ENCODE measurements around the gene CDC73. TPM values are rescaled to one million over a fixed set of nuclear protein-coding genes. Genes with fewer than 3 reads are reported as not detected.

CDC73 gene
- total and polyA plus RNA-seq, 9 of the 15 experiments (the other 6 are each of a cell fraction or from before 2014, with no cell fraction given), result 19.0 to 61.7 (median 30.1) TPM

- TF ChIP-seq ZNF316 (IDR thresholded peaks at IDR 0.05), result no peak
- TF ChIP-seq MED1 (CRISPR knock-in tag; IDR thresholded peaks at IDR 0.05; ENCODE audit: borderline replicate concordance), result no peak
- 0 out of 6 replicates have a peak, but pooled peaks of 1 of the 3 experiments have one; percentile 42 for TF ChIP-seq ZBTB11 (CRISPR knock-in tag; IDR thresholded peaks at IDR 0.05)
- no peak for TF ChIP-seq NR2C2 (CRISPR knock-in tag; IDR thresholded peaks at IDR 0.05)
- peak; percentile 57; the same call in 1 of the 2 replicates for TF ChIP-seq NR2C2 (tag; IDR thresholded peaks at IDR 0.05)
- TF ChIP-seq ZNF586 (CRISPR knock-in tag; conservative IDR thresholded peaks at IDR 0.05), result no peak
- TF ChIP-seq CBFA2T3 (IDR thresholded peaks at IDR 0.05), result peak; percentile 61
Observed at GRCh38 chr1:193113992-193114332, 7.9 kb upstream of the CDC73 start (continued).

GRCh38 chr1:193114485-193115095 lies 7.2 kb upstream of the CDC73 start:
- Histone ChIP-seq H2AFZ (ENCODE audit: low read depth, low read length) (peak overlapping the region; percentile 92), H4K20me1 (replicated peaks; ENCODE audit: control insufficient read depth, insufficient read depth, low read length) (no peaks in the 10 kb centered on the region), H3K9me3 (replicated peaks; ENCODE audit: control insufficient read depth, insufficient read depth, low read depth, low read length) (no peaks in the 10 kb centered on the region), H3K27ac (ENCODE audit: extremely low read depth, low read depth, low read length) (peak overlapping the region; percentile 58), H3K9me1 (ENCODE audit: control insufficient read depth, insufficient read depth, low read length) (no peaks in the 10 kb centered on the region), H3K4me3 (peak overlapping the region; percentile 32), H3K9ac (ENCODE audit: insufficient read depth in 1 of 2, low read depth in 2 of 2, low read length in 2 of 2) (peak overlapping the region in 1 of 2 experiments; percentile 81; a peak in 2 of 4 replicates), H3K27me3 (ENCODE audit: control insufficient read depth in 2 of 2, insufficient read depth in 2 of 2, low read length in 2 of 2) (no peaks in the 10 kb centered on the region), H3K79me2 (ENCODE audit: control insufficient read depth, insufficient read depth, low read length) (peaks cover 32% of the 10 kb centered on the region), H3K4me1 (replicated peaks in 1 of 2; ENCODE audit: control insufficient read depth in 2 of 2, insufficient read depth in 2 of 2, low read length in 2 of 2) (peaks cover 22 to 35% of the 10 kb centered on the region in 2 experiments), H3K4me2 (ENCODE audit: insufficient read depth, low read length) (peak overlapping the region; percentile 81), H3K36me3 (ENCODE audit: control insufficient read depth, insufficient read depth, low read length) (no peaks in the 10 kb centered on the region)
- no peak for FAIRE-seq
- in situ Hi-C loops (cut with MboI), result no loop called here
- TF ChIP-seq ZFX (CRISPR knock-in tag; IDR thresholded peaks at IDR 0.05) (0 out of 2 replicates have a peak, but pooled peaks have one; percentile 1), RBFOX2 (IDR thresholded peaks at IDR 0.05; ENCODE audit: low read depth, low read length) (0 out of 2 replicates have a peak, but pooled peaks have one; percentile 15), RHOXF2B (CRISPR knock-in tag; conservative IDR thresholded peaks at IDR 0.05) (no peak), FOXJ2 (tag; IDR thresholded peaks at IDR 0.05) (peak; percentile 71), MIER1 (IDR thresholded peaks at IDR 0.05; ENCODE audit: low read depth) (no peak), ZNF766 (CRISPR knock-in tag; conservative IDR thresholded peaks at IDR 0.05) (peak; percentile 19; the same call in 1 of the 2 replicates), POLR2H (tag; IDR thresholded peaks at IDR 0.05; ENCODE audit: low read depth) (peak; percentile 60)
- DNase-seq (ENCODE audit: extremely low read depth in 1 of 4, low spot score in 3 of 4), result peak in 1 of 4 experiments; percentile 36
- ChIA-PET CTCF (ENCODE audit: low intra/inter-chr PET ratio) (no interaction called here), POLR2A (interaction anchor here (1.7 to 2.1 kb wide), 2 partner anchors 9 to 11 kb away, joined by 9 to 12 read pairs; partner anchors contain the start of gene GLRX2)
- no peak for ATAC-seq
- 1% methylated on average over 6 of the region's 6 CpGs for WGBS (ENCODE audit: insufficient coverage, low coverage, missing lambda C conversion rate)
- intact Hi-C loops (cut with micrococcal nuclease), result no loop called here
- no TSS peak for BruUV-seq (replicated peaks)
